ENCODE data around the gene MLXIPL.

- TF ChIP-seq POLR2A (IDR thresholded peaks at IDR 0.05) = no peak
- TF ChIP-seq, protein P1, sequence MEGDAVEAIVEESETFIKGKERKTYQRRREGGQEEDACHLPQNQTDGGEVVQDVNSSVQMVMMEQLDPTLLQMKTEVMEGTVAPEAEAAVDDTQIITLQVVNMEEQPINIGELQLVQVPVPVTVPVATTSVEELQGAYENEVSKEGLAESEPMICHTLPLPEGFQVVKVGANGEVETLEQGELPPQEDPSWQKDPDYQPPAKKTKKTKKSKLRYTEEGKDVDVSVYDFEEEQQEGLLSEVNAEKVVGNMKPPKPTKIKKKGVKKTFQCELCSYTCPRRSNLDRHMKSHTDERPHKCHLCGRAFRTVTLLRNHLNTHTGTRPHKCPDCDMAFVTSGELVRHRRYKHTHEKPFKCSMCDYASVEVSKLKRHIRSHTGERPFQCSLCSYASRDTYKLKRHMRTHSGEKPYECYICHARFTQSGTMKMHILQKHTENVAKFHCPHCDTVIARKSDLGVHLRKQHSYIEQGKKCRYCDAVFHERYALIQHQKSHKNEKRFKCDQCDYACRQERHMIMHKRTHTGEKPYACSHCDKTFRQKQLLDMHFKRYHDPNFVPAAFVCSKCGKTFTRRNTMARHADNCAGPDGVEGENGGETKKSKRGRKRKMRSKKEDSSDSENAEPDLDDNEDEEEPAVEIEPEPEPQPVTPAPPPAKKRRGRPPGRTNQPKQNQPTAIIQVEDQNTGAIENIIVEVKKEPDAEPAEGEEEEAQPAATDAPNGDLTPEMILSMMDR (IDR thresholded peaks at IDR 0.05) = no peak
These were observed 1.2 kb downstream of the MLXIPL start for GRCh38 chr7:73622909-73623797.
